Ovary (tissue), 3 donors: ENCODE data around the gene ZNF80.

Source experiments
- EP300 ChIP-seq: sonication (generic); formaldehyde crosslinking; IDR thresholded peaks from one replicate; pipeline ENCODE4 v1.6.1; 2017; ENCODE audit warnings: antibody characterized with exemption
- TF ChIP-seq, protein P1 (sequence below), 3 donors: fragments of 450-650 bp in 2 of 3; fragments of 200-600 bp in 1 of 3; IDR thresholded peaks; one replicate each; pipeline versions ENCODE4 v1.5.1 to v1.8.0; 2016 to 2022; ENCODE audit warnings: antibody characterized with exemption in 3 of 3, mild to moderate bottlenecking in 1 of 3
- donor health status: DM: no; HTN: no; CAD: no.

DNA sequence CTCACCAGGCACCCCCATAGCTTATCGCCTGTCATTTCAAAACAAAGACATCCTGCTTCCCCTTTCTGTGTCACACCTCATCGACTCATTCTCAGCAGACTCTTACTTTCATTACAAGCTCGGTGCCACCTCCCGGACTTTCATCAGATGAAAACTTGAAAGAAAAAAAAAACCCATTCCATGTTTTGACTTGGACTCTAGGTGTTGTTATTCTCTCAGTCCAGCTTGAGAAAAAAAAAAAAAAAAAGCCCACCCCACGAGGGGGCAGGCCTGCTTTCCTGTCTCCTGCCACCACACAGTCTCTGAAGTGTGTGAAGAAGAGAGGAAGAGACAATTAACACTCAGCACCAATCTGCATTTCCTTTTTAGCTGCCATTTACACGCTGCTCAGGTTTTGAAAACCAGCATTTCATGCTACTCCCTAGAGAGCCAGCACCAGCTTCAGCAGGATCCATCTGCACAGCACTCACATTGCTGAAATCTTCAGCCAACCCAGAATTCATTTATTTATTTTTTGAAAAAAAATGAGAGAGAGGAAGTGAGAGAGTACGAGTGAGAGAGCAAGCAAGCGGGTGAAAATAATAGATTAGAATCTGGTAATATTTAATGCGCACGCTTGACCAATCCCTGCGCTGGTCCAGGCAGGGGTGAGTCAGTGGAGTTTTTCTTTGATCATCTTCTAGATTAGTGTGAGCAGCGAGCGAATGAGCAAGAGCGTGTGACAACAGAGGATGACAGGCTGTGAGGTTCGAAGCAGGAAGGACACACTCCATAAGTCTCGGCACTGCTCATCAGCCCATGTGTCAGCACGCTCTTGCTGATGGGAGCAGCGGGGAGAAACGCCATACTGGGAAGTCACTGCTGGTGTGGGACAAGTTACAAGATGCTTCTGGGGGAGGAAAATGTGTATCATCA, 23.5 kb downstream of the ZNF80 start:
- TF ChIP-seq, protein P1, sequence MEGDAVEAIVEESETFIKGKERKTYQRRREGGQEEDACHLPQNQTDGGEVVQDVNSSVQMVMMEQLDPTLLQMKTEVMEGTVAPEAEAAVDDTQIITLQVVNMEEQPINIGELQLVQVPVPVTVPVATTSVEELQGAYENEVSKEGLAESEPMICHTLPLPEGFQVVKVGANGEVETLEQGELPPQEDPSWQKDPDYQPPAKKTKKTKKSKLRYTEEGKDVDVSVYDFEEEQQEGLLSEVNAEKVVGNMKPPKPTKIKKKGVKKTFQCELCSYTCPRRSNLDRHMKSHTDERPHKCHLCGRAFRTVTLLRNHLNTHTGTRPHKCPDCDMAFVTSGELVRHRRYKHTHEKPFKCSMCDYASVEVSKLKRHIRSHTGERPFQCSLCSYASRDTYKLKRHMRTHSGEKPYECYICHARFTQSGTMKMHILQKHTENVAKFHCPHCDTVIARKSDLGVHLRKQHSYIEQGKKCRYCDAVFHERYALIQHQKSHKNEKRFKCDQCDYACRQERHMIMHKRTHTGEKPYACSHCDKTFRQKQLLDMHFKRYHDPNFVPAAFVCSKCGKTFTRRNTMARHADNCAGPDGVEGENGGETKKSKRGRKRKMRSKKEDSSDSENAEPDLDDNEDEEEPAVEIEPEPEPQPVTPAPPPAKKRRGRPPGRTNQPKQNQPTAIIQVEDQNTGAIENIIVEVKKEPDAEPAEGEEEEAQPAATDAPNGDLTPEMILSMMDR (IDR thresholded peaks at IDR 0.05), result no peak
- TF ChIP-seq EP300, result no peak
